ENCODE results near the gene ILF3. TPM values are rescaled to one million over a fixed set of nuclear protein-coding genes. Genes with fewer than 3 reads are reported as not detected.
A peak's percentile ranks its signal among the peaks of the same experiment; 100 is the strongest.

ILF3 gene
- total RNA-seq, 2 donors from 2014 or later: 112 to 192 TPM

- peak overlapping the region in 1 of 2 donors; percentile 67 for H3K4me3 ChIP-seq
- H3K27ac ChIP-seq: peak overlapping the region; percentile 86 to 87
- intact Hi-C loops (cut with DNase I): no loop called here
These were observed 29.6 kb upstream of the ILF3 start for GRCh38 chr19:10624585-10624984.

DNA sequence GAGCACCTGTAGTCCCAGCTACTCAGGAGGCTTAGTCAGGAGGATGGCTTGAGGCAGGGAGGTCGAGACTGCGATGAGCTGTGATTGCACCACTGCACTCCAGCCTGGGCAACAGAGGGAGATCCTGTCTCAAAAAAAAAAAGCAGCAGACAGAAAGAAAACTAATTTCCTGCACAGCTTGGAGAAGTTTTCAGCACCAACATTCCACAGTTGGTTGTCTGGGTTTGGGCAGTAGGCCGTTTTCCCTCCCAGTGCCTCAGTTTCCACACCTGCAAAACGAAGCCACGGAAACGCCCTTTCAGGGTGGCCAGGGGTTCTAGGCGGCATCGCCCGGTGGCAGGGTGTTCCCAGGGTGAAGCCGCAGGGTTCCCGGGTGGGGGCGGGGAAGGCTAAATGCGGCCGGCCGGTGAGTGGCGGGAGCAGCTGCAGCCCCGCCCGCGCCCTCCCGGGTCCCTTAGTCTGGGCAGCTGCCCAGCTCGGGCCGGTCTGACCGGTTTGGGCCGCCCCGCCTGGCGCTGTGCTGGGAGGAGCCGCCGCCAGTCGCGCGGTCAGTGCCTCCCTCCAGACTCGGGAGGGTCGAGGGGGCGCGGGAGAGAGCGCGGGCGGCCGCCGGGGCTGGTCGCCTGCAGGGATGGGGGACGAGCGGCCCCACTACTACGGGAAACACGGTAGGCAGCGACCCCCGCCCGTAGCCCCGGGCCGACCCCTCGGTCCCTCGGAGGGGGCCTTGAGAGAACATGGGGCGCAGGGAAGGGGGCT is 29.0 kb upstream of the ILF3 start, which contains the start of gene SLC44A2:
Gene SLC44A2, plus strand, starts transcription at position 551 of the 759 bp plus-strand sequence. Its CDS starts 81 bp downstream, at position 632.
- no peaks in the 10 kb centered on the region for H3K4me1 ChIP-seq (replicated peaks)
- WGBS: 8% methylated on average over 24 of the region's 53 CpGs
- intact Hi-C loops (cut with DNase I): no loop called here
- DNase-seq (ENCODE audit: low spot score): peak; percentile 85
- H3K27me3 ChIP-seq (replicated peaks; ENCODE audit: insufficient read depth): no peaks in the 10 kb centered on the region
- H3K4me3 ChIP-seq: peak within 1 kb of the TSS; percentile 67 to 79
- H3K27ac ChIP-seq: peak within 1 kb of the TSS; percentile 86 to 87
- H3K9me3 ChIP-seq: no peaks in the 10 kb centered on the region
- peak; percentile 90 for TF ChIP-seq POLR2AphosphoS5 (IDR thresholded peaks at IDR 0.05)
- peak; percentile 83 for TF ChIP-seq POLR2A (IDR thresholded peaks at IDR 0.05)
- TF ChIP-seq CTCF (IDR thresholded peaks at IDR 0.05): peak in 1 of 4 experiments; percentile 34
- H3K36me3 ChIP-seq: no peaks in the 10 kb centered on the region

More at GRCh38 chr19:10624585-10624984, 29.6 kb upstream of the ILF3 start:
- H3K4me1 ChIP-seq (replicated peaks): no peaks in the 10 kb centered on the region
- H3K36me3 ChIP-seq: no peaks in the 10 kb centered on the region
- no peaks in the 10 kb centered on the region for H3K27me3 ChIP-seq (replicated peaks; ENCODE audit: insufficient read depth)
- H3K9me3 ChIP-seq: no peaks in the 10 kb centered on the region
- no peak for TF ChIP-seq POLR2A (IDR thresholded peaks at IDR 0.05)
- TF ChIP-seq POLR2AphosphoS5 (IDR thresholded peaks at IDR 0.05): no peak
- TF ChIP-seq CTCF (IDR thresholded peaks at IDR 0.05): no peak
- WGBS: 62% methylated on average over 6 of the region's 6 CpGs
- no peak for DNase-seq (ENCODE audit: low spot score)

- no peak for DNase-seq (ENCODE audit: low spot score)
- Histone ChIP-seq H3K9me3 (no peaks in the 10 kb centered on the region), H3K4me1 (replicated peaks) (no peaks in the 10 kb centered on the region), H3K27ac (peak overlapping the region; percentile 86 to 87), H3K27me3 (replicated peaks; ENCODE audit: insufficient read depth) (no peaks in the 10 kb centered on the region), H3K36me3 (no peaks in the 10 kb centered on the region), H3K4me3 (peak overlapping the region; percentile 67 to 79)
- intact Hi-C loops (cut with DNase I): no loop called here
- no peak for TF ChIP-seq POLR2AphosphoS5 (IDR thresholded peaks at IDR 0.05)
- TF ChIP-seq CTCF (IDR thresholded peaks at IDR 0.05): no peak
- 7% methylated on average over 10 of the region's 10 CpGs for WGBS
These were observed 28.4 kb upstream of the ILF3 start for GRCh38 chr19:10625762-10626138.

GRCh38 chr19:10631874-10632273 is 22.3 kb upstream of the ILF3 start:
- WGBS: 85% methylated on average over 14 of the region's 14 CpGs
- peaks cover 0 to 29% of the 10 kb centered on the region in 2 donors for H3K36me3 ChIP-seq

More at GRCh38 chr19:10631874-10632273, 22.3 kb upstream of the ILF3 start:
- H3K27ac ChIP-seq: no peak overlapping the region
- H3K27me3 ChIP-seq (replicated peaks; ENCODE audit: insufficient read depth): no peaks in the 10 kb centered on the region
- intact Hi-C loops (cut with DNase I): no loop called here
- TF ChIP-seq CTCF (IDR thresholded peaks at IDR 0.05): no peak
- no peak for TF ChIP-seq POLR2A (IDR thresholded peaks at IDR 0.05)
- no peak for TF ChIP-seq POLR2AphosphoS5 (IDR thresholded peaks at IDR 0.05)
- H3K4me1 ChIP-seq (replicated peaks): no peaks in the 10 kb centered on the region
- DNase-seq (ENCODE audit: low spot score): no peak
- H3K9me3 ChIP-seq: no peaks in the 10 kb centered on the region
- no peak overlapping the region for H3K4me3 ChIP-seq
